HG03060 (cell line): Measurements from ENCODE around the gene PDZD8.
"Not testable (repeated sequence)": the region's sequence is repeated elsewhere in the genome, so short reads cannot be mapped to it uniquely, and the experiment has no call there.

Experiments
- ATAC-seq: cut with Tn5 transposase; IDR thresholded peaks from one replicate; pipeline ENCODE4 v1.9.1; 2021; ENCODE audit warnings: low read depth, moderate number of reproducible peaks; ENCODE audit not compliant: unreplicated experiment

PDZD8 gene

DNA sequence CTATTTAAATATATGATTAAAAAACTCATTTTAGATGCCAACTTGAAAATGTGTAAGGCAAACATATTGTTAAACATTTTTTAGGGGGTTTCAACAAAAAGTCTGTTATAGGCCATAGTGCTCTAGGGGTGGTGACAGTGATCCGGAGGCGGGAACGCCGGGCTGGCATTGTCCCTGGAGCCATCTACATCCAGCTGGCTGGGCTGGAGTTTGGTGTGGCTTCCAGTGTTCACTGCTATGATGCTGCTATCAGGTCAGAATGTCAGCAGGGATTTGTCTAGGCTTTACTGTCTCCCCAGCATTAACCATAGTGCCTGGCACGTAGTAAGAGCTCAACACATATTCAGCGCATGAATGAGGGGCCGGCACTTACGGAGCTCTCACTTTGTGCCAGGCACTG is 136.2 kb downstream of the PDZD8 start:
- no peak for ATAC-seq

DNA sequence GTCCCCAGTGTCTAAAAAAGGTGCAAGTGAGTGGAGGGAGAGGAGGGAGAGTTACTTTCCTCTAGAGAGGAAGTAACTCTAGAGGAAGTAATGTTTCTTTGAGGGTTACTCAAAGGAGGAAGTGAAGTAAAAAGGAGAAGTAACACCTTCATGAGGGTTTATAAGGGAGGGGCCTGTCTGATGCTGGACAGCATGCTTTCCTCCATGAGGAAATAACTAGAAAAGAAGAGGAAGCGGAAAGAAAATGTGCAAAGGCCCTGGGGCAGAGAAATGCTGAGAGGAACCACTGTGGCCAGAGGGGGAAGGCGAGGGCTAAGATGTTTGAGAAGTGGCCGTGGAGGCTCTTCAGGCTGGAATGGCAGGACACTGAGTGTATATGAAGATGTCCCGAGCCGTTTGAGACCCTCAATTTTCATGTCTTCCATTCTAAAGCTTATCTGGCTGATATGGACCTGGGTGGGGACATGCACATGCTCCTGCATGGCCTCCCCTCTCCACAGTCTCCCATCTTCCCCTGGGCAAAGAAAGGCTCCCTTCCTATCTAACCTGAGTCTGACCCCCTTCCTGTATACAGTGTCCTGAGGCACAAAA is 137.7 kb downstream of the PDZD8 start:
- ATAC-seq = no peak

DNA sequence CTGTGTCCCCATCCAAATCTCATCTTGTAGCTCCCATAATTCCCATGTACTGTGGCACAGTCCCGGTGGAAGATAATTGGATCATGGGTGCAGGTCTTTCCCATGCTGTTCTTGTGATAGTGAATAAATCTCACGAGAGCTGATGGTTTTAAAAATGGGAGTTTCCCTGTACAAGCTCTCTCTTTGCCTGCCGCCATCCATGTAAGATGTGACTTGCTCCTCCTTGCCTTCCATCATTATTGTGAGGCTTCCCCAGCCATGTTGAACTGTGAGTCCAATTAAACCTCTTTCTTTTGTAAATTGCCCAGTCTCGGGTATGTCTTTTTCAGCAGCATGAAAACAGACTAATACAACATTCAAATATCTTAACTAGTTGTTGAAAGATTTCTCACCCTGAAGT is 145.1 kb downstream of the PDZD8 start:
- not testable (repeated sequence) for ATAC-seq

DNA sequence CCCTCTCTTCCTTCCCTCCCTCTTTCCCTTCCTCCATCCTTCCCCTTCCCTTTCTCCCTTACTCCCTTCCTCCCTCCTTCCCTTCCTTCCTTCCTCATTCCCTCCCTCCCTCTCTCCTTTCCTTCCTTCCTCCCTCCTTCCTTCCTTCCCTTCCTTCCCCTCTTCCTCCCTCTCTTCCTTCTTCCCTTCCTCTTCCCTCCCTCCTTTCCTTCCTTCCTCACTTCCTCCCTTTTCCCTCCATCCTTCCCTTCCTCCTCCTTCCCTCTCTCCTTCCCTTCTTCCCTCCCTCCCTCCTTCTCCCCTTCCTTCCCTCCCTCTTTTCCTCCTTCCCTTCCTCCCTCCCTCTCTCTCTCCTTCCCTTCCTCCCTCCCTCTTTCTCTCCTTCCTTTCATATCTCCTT is 147.0 kb downstream of the PDZD8 start:
- ATAC-seq = no peak
